ENCODE measurements around the gene PRR20G.

- TF ChIP-seq ATF2 (tag by site-specific recombination; IDR thresholded peaks at IDR 0.05; ENCODE audit: low read depth), result no peak
- no peak for TF ChIP-seq WT1 (tag by site-specific recombination; IDR thresholded peaks at IDR 0.05)
- no peak for TF ChIP-seq PRDM1 (tag by site-specific recombination; IDR thresholded peaks at IDR 0.05)
- TF ChIP-seq CTCF (tag by site-specific recombination; IDR thresholded peaks at IDR 0.05), result no peak
- TF ChIP-seq PATZ1 (tag by site-specific recombination; IDR thresholded peaks at IDR 0.05), result no peak
Observed at GRCh38 chr3:127254033-127254644, 33.7 kb downstream of the PRR20G start.
